A549 (cell line): Measurements from ENCODE around the gene BGN. TPM values are rescaled to one million over a fixed set of nuclear protein-coding genes. Genes with fewer than 3 reads are reported as not detected.

Experiments used
- ATAC-seq, 2 experiments: fragments of 200-7000 bp in 1 of 2; fragments of >200 bp in 1 of 2; cut with Nextera tagmentation in 1 of 2; cut with Tn5 transposase in 1 of 2; 3 replicates each; pipeline versions ENCODE4 v1.8.0 to v1.9.1; 2018 to 2020; ENCODE audit warnings: mild to moderate bottlenecking in 1 of 2, moderate library complexity in 1 of 2
- CTCF ChIA-PET: fragments of 300-600 bp; sonication (Branson Sonifier 250); formaldehyde crosslinking; extraction: SDS; loops from one replicate; lab custom pipeline; 2021; ENCODE audit warnings: antibody characterized with exemption, inconsistent platforms; lab: Yijun Ruan, JAX
- POLR2A ChIA-PET: fragments of 350-600 bp; formaldehyde crosslinking; extraction: SDS; loops from one replicate; lab custom pipeline; 2021; ENCODE audit warnings: antibody characterized with exemption, inconsistent platforms; lab: Yijun Ruan, JAX
- DNase-seq, 2 experiments: peaks; one replicate each; pipeline versions ENCODE4 v3.0.0 to v3.0.0-alpha.2; 2011 to 2016; ENCODE audit warnings: low read depth in 1 of 2, low spot score in 1 of 2
- FAIRE-seq: peaks from 2 replicates; lab custom pipeline; 2011; peaks lifted over from hg19 to GRCh38; lab: Jason Lieb, UNC
- H3K27ac ChIP-seq, 2 experiments: fragments of >200 bp; sonication (Bioruptor Twin); formaldehyde crosslinking; 3 replicates each; pipeline ENCODE4 v1.5.1; 2016 to 2017
- H3K4me1 ChIP-seq: fragments of >200 bp; sonication (Bioruptor Twin); formaldehyde crosslinking; 3 replicates; pipeline ENCODE4 v1.6.1; 2016
- H3K4me2 ChIP-seq: fragments of >200 bp; sonication (Bioruptor Twin); formaldehyde crosslinking; 3 replicates; pipeline ENCODE4 v1.6.1; 2016
- H3K4me3 ChIP-seq: fragments of >200 bp; sonication (Bioruptor Twin); formaldehyde crosslinking; 3 replicates; pipeline ENCODE4 v1.5.1; 2016
- H3K9me3 ChIP-seq: fragments of >200 bp; sonication (Bioruptor Twin); formaldehyde crosslinking; 3 replicates; pipeline ENCODE4 v1.6.1; 2016
- BCL3 ChIP-seq: fragments of >200 bp; sonication (Bioruptor Twin); formaldehyde crosslinking; IDR thresholded peaks from 3 replicates; pipeline ENCODE4 v1.6.1; 2016
- CHD4 ChIP-seq: fragments of 200-600 bp; sonication (generic); IDR thresholded peaks from 2 replicates; pipeline ENCODE4 v1.6.1; 2016; ENCODE audit warnings: antibody characterized with exemption, mild to moderate bottlenecking, borderline replicate concordance
- CTCF ChIP-seq: fragments of >200 bp; sonication (Bioruptor Twin); formaldehyde crosslinking; IDR thresholded peaks from 3 replicates; pipeline ENCODE4 v1.5.1; 2016
- FOSB ChIP-seq: fragments of 250-450 bp; sonication (Bioruptor Pico); IDR thresholded peaks from 2 replicates; pipeline ENCODE4 v1.5.0; 2020; ENCODE audit warnings: mild to moderate bottlenecking, moderate library complexity
- FOSL2 ChIP-seq, 2 experiments: fragments of 450-650 bp in 1 of 2; fragments of >200 bp in 1 of 2; sonication (Bioruptor Twin) in 1 of 2; formaldehyde crosslinking; IDR thresholded peaks; 2 replicates each; pipeline versions ENCODE4 v1.5.0 to v1.6.1; 2016 to 2020; ENCODE audit warnings: mild to moderate bottlenecking in 1 of 2, moderate library complexity in 1 of 2
- HOXA7 ChIP-seq: fragments of 250-450 bp; sonication (Bioruptor Pico); IDR thresholded peaks from 2 replicates; pipeline ENCODE4 v1.5.0; 2020; ENCODE audit warnings: mild to moderate bottlenecking, moderate library complexity
- JUN ChIP-seq, 2 experiments: fragments of >200 bp; sonication (Bioruptor Twin); formaldehyde crosslinking; IDR thresholded peaks; 2 replicates in 1 of 2; 3 replicates in 1 of 2; pipeline ENCODE4 v1.6.1; 2016 to 2017
- JUNB ChIP-seq: fragments of >200 bp; sonication (Bioruptor Twin); formaldehyde crosslinking; IDR thresholded peaks from 2 replicates; pipeline ENCODE4 v1.6.1; 2016
- KDM1A ChIP-seq: fragments of 200-600 bp; sonication (generic); IDR thresholded peaks from 2 replicates; pipeline ENCODE4 v1.6.1; 2016; ENCODE audit warnings: low read depth, mild to moderate bottlenecking
- PBX3 ChIP-seq: IDR thresholded peaks from 2 replicates; pipeline ENCODE4 v1.6.1; 2012
- POLR2A ChIP-seq: IDR thresholded peaks from 2 replicates; pipeline ENCODE4 v1.6.1; 2012; ENCODE audit warnings: mild to moderate bottlenecking, low read length
- RCOR1 ChIP-seq: fragments of 150-350 bp; IDR thresholded peaks from 2 replicates; pipeline ENCODE4 v1.6.1; 2014; ENCODE audit warnings: antibody characterized with exemption, low read length, low read depth
- SREBF2 ChIP-seq: fragments of 450-650 bp; IDR thresholded peaks from 2 replicates; pipeline ENCODE4 v1.6.1; 2014; ENCODE audit warnings: mild to moderate bottlenecking, moderate library complexity
- TP53 ChIP-seq: fragments of 250-450 bp; sonication (Bioruptor Pico); IDR thresholded peaks from 2 replicates; pipeline ENCODE4 v1.5.0; 2021; ENCODE audit warnings: mild to moderate bottlenecking, moderate library complexity
- ZC3H11A ChIP-seq: fragments of 450-650 bp; IDR thresholded peaks from 2 replicates; pipeline ENCODE4 v1.6.1; 2014; ENCODE audit warnings: antibody characterized with exemption, mild to moderate bottlenecking
- ZFP36 ChIP-seq: fragments of 450-650 bp; IDR thresholded peaks from 2 replicates; pipeline ENCODE4 v1.6.1; 2014; ENCODE audit warnings: borderline replicate concordance; ENCODE audit not compliant: partially characterized antibody
- WGBS: methylation state at CpG from one replicate; pipeline ENCODE4 v1.1.6; 2017; ENCODE audit errors: missing lambda C conversion rate; 5-methylcytosine and 5-hydroxymethylcytosine counted together
- polyA plus RNA-seq, 4 experiments: library from polyadenylated mRNA; depleted of rRNA in 3 of 4; stranded (reverse); fragments of >200 nt; fragmentation: RNase III in 1 of 4; extraction: RNeasy Plus Mini Kit Qiagen cat#74134 plus additional on column Dnase treatment in 1 of 4; gene quantifications; 2 replicates in 3 of 4; 3 replicates in 1 of 4; pipeline ENCODE4 v1.2.3, GENCODE V29; 2011 to 2017
- TF ChIP-seq, protein P1 (sequence below): fragments of 250-450 bp; sonication (Bioruptor Pico); IDR thresholded peaks from 2 replicates; pipeline ENCODE4 v1.5.0; 2021; ENCODE audit warnings: mild to moderate bottlenecking, moderate library complexity, borderline replicate concordance
- TF ChIP-seq, protein P2 (sequence below): IDR thresholded peaks from 2 replicates; pipeline ENCODE4 v1.6.1; 2012
- TF ChIP-seq, protein P3 (sequence below): fragments of 250-450 bp; sonication (Bioruptor Pico); IDR thresholded peaks from 2 replicates; pipeline ENCODE4 v1.5.0; 2020; ENCODE audit warnings: low read depth, mild to moderate bottlenecking, moderate library complexity

BGN gene
- polyA plus RNA-seq, 2 of the 4 experiments (the other 2 are of a cell fraction) = 0.04 TPM; not detected in 1

- no peak for TF ChIP-seq ZFP36
- TF ChIP-seq SREBF2 = no peak
- TF ChIP-seq, protein P1, sequence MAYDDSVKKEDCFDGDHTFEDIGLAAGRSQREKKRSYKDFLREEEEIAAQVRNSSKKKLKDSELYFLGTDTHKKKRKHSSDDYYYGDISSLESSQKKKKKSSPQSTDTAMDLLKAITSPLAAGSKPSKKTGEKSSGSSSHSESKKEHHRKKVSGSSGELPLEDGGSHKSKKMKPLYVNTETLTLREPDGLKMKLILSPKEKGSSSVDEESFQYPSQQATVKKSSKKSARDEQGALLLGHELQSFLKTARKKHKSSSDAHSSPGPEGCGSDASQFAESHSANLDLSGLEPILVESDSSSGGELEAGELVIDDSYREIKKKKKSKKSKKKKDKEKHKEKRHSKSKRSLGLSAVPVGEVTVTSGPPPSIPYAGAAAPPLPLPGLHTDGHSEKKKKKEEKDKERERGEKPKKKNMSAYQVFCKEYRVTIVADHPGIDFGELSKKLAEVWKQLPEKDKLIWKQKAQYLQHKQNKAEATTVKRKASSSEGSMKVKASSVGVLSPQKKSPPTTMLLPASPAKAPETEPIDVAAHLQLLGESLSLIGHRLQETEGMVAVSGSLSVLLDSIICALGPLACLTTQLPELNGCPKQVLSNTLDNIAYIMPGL = no peak
- no peak for TF ChIP-seq FOSL2 (IDR thresholded peaks at IDR 0.05)
- TF ChIP-seq FOSL2 (CRISPR knock-in tag; IDR thresholded peaks at IDR 0.05) = no peak
- no peak for TF ChIP-seq TP53
- no peak for TF ChIP-seq HOXA7
- TF ChIP-seq ZC3H11A = no peak
- no peak for TF ChIP-seq BCL3
Measured at GRCh38 chrX:153544727-153545126, 49.9 kb downstream of the BGN start (continued).

DNA sequence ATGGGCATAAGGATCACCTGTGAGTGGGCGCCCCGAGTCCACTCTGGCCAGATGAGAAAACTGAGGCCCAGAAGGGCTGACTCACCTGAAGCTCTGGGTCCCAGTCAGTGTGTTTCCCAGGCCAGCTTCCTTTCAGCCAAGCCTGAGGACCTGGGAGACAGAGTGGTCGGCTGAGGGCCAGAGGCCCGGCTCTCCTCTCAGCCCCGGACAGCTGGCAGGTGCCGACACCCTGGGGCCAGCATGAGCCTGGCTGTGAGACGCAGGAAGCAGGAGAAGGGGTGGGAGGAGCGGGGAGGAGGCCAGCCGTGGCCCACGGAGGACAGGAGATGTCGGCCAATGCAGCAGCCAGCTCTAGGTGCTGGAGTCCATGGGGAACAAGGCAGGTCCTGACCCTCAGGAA lies 51.6 kb downstream of the BGN start:
- TF ChIP-seq, protein P2, sequence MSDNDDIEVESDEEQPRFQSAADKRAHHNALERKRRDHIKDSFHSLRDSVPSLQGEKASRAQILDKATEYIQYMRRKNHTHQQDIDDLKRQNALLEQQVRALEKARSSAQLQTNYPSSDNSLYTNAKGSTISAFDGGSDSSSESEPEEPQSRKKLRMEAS = no peak
- TF ChIP-seq KDM1A (no peak), JUNB (no peak), POLR2A (no peak), PBX3 (no peak), TP53 (no peak), RCOR1 (no peak), CTCF (no peak), CHD4 (no peak), FOSB (CRISPR knock-in tag) (no peak), JUN (IDR thresholded peaks at IDR 0.05) (no peak)
- TF ChIP-seq, protein P3, sequence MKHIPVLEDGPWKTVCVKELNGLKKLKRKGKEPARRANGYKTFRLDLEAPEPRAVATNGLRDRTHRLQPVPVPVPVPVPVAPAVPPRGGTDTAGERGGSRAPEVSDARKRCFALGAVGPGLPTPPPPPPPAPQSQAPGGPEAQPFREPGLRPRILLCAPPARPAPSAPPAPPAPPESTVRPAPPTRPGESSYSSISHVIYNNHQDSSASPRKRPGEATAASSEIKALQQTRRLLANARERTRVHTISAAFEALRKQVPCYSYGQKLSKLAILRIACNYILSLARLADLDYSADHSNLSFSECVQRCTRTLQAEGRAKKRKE (CRISPR knock-in tag) = no peak
- TF ChIP-seq, protein P1 = no peak
- ATAC-seq (no peak), DNase-seq (no peak), FAIRE-seq (no peak)
- ChIA-PET POLR2A (no interaction called here), CTCF (interaction anchor here (0.9 to 3.8 kb wide), 3 partner anchors 9 to 604 kb away, joined by 4 to 20 read pairs (median 4); no protein-coding TSS in a partner anchor)
- Histone ChIP-seq H3K4me2 (no peak overlapping the region), H3K4me3 (no peak overlapping the region), H3K4me1 (no peaks in the 10 kb centered on the region), H3K27ac (no peak overlapping the region), H3K9me3 (no peaks in the 10 kb centered on the region)
- 81% methylated on average over 5 of the region's 11 CpGs for WGBS
